OCI-LY1 (cell line): ENCODE results near the gene PCNP.

Experiments used
- EZH2 ChIP-seq: fragments of 200-600 bp; sonication (generic), shearing (Covaris generic); IDR thresholded peaks from 2 replicates; pipeline ENCODE4 v1.8.0; 2017; ENCODE audit warnings: borderline replicate concordance, mixed run types, mild to moderate bottlenecking, antibody characterized with exemption, low read length, moderate library complexity, mixed read lengths
- TF ChIP-seq, protein P1 (sequence below): fragments of 200-600 bp; sonication (generic), shearing (Covaris generic); IDR thresholded peaks from 2 replicates; pipeline ENCODE4 v1.5.1; 2017; ENCODE audit warnings: mild to moderate bottlenecking, antibody characterized with exemption, low read length, moderate library complexity, mixed read lengths

DNA sequence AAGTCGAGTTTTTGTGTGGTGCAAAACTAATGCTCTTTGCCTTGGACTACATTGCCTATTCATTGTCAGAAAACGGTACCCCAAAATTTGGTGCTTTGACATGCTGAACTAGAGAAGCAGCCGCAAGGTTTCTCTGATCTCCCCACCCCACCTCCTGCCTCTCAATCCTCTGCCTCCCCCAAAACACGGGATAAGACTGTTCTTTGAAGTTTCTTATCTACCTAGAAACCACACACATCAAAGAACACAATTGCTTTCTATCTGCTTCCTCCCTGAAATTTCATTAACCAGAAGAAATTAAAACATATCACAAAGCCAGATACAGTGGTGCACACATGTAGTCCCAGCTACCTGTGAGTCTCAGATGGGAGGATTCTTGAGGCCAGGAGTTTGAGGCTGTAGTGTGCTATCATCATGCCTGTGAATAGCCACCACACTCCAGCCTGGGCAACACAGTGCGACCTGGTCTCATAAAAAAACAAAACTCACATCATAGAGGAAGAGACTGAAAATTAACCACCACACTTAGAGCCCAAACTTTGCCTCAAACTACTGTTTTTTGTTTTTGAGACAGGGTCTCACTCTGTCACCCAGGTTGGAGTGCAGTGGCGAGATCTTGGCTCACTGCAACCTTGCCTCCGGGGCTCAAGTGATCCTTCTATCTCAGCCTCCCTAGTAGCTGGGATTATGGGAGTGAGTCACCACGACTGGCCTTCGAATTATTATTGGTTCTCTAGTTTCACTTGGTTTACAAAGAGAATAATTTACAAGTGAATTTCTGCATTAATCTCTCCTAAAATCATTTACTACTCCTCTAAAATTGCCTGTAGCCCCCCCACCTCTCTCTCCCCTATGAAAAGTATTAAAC, 2.7 kb upstream of the PCNP start:
- TF ChIP-seq, protein P1, sequence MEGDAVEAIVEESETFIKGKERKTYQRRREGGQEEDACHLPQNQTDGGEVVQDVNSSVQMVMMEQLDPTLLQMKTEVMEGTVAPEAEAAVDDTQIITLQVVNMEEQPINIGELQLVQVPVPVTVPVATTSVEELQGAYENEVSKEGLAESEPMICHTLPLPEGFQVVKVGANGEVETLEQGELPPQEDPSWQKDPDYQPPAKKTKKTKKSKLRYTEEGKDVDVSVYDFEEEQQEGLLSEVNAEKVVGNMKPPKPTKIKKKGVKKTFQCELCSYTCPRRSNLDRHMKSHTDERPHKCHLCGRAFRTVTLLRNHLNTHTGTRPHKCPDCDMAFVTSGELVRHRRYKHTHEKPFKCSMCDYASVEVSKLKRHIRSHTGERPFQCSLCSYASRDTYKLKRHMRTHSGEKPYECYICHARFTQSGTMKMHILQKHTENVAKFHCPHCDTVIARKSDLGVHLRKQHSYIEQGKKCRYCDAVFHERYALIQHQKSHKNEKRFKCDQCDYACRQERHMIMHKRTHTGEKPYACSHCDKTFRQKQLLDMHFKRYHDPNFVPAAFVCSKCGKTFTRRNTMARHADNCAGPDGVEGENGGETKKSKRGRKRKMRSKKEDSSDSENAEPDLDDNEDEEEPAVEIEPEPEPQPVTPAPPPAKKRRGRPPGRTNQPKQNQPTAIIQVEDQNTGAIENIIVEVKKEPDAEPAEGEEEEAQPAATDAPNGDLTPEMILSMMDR, result no peak
- TF ChIP-seq EZH2, result no peak
